CD14-positive monocyte (primary cell): Measurements from ENCODE around the gene POLH. TPM values are rescaled to one million over a fixed set of nuclear protein-coding genes. Genes with fewer than 3 reads are reported as not detected.

ENCODE experiments used
- DNase-seq, 3 donors: peaks; one replicate each; pipeline ENCODE4 v3.0.0-alpha.2; 2011 to 2022
- H2AFZ ChIP-seq: 2 replicates; pipeline ENCODE4 v1.6.0; 2012; ENCODE audit warnings: mild to moderate bottlenecking, low read depth, low read length, inconsistent platforms; ENCODE audit not compliant: insufficient read depth, poor library complexity, severe bottlenecking
- H3K27ac ChIP-seq, 2 donors: 1 replicate in 1 of 2; 2 replicates in 1 of 2; pipeline ENCODE4 v1.5.1; 2012 to 2013; ENCODE audit warnings: low read length in 2 of 2, control low read depth in 1 of 2, inconsistent platforms in 1 of 2, low read depth in 1 of 2, mild to moderate bottlenecking in 1 of 2
- H3K27me3 ChIP-seq, 2 donors: one replicate each; pipeline versions ENCODE4 v1.6.0 to v1.6.1; 2011 to 2013; ENCODE audit warnings: low read length in 2 of 2; ENCODE audit not compliant: control insufficient read depth in 2 of 2, insufficient read depth in 2 of 2
- H3K36me3 ChIP-seq, 2 donors: replicated peaks in 1 of 2; 1 replicate in 1 of 2; 2 replicates in 1 of 2; pipeline versions ENCODE4 v1.5.1 to v1.6.1; 2012 to 2013; ENCODE audit warnings: low read length in 2 of 2, control low read depth in 1 of 2, inconsistent platforms in 1 of 2, mild to moderate bottlenecking in 1 of 2; ENCODE audit not compliant: insufficient read depth in 2 of 2, control insufficient read depth in 1 of 2
- H3K4me1 ChIP-seq, 2 donors: 1 replicate in 1 of 2; 2 replicates in 1 of 2; pipeline versions ENCODE4 v1.5.1 to v1.6.1; 2012 to 2013; ENCODE audit warnings: low read length in 2 of 2, control low read depth in 1 of 2, inconsistent platforms in 1 of 2, mild to moderate bottlenecking in 1 of 2, moderate library complexity in 1 of 2; ENCODE audit not compliant: insufficient read depth in 2 of 2, control insufficient read depth in 1 of 2
- H3K4me2 ChIP-seq: replicated peaks from 2 replicates; pipeline ENCODE3; 2012; ENCODE audit warnings: low read length, moderate library complexity, mild to moderate bottlenecking; ENCODE audit not compliant: poor library complexity, severe bottlenecking; ENCODE audit errors: extremely low read depth
- H3K4me3 ChIP-seq, 3 experiments: fragments of 200-600 bp in 1 of 3; sonication (generic) in 1 of 3; replicated peaks in 1 of 3; 1 replicate in 2 of 3; 2 replicates in 1 of 3; pipeline ENCODE4 v1.5.1; 2011 to 2013; ENCODE audit warnings: low read length in 3 of 3, mild to moderate bottlenecking in 3 of 3, control low read depth in 2 of 3, low read depth in 2 of 3, inconsistent platforms in 1 of 3, moderate library complexity in 1 of 3
- H3K79me2 ChIP-seq: 2 replicates; pipeline ENCODE4 v1.6.0; 2012; ENCODE audit warnings: mild to moderate bottlenecking, control low read depth, inconsistent platforms, low read length, moderate library complexity; ENCODE audit not compliant: insufficient read depth
- H3K9ac ChIP-seq: 2 replicates; pipeline ENCODE4 v1.6.0; 2017; ENCODE audit warnings: low read length, mild to moderate bottlenecking; ENCODE audit not compliant: insufficient read depth, poor library complexity, severe bottlenecking
- H3K9me3 ChIP-seq, 2 donors: replicated peaks in 1 of 2; 1 replicate in 1 of 2; 2 replicates in 1 of 2; pipeline versions ENCODE4 v1.5.1 to v1.6.1; 2012 to 2013; ENCODE audit warnings: low read length in 2 of 2, control low read depth in 1 of 2; ENCODE audit not compliant: control insufficient read depth in 1 of 2, insufficient read depth in 1 of 2
- H4K20me1 ChIP-seq: 2 replicates; pipeline ENCODE4 v1.6.0; 2012; ENCODE audit warnings: mild to moderate bottlenecking, low read length, control low read depth, moderate library complexity; ENCODE audit not compliant: insufficient read depth
- H3K27ac Mint-ChIP-seq, 7 donors: one replicate each; pipeline ENCODE4 v1.8.0; 2020; ENCODE audit warnings: mild to moderate bottlenecking in 7 of 7, mixed read lengths in 7 of 7, moderate library complexity in 6 of 7, inconsistent platforms in 2 of 7
- H3K27me3 Mint-ChIP-seq, 3 donors: one replicate each; pipeline ENCODE4 v1.8.0; 2021 to 2022; ENCODE audit warnings: low read depth in 3 of 3, mild to moderate bottlenecking in 3 of 3, mixed read lengths in 3 of 3, moderate library complexity in 3 of 3, inconsistent platforms in 1 of 3
- H3K36me3 Mint-ChIP-seq, 2 donors: one replicate each; pipeline ENCODE4 v1.8.0; 2020; ENCODE audit warnings: mixed read lengths in 2 of 2, inconsistent platforms in 1 of 2, mild to moderate bottlenecking in 1 of 2
- H3K4me1 Mint-ChIP-seq: one replicate; pipeline ENCODE4 v1.8.0; 2020; ENCODE audit warnings: mild to moderate bottlenecking, mixed read lengths
- H3K4me3 Mint-ChIP-seq, 2 donors: one replicate each; pipeline ENCODE4 v1.8.0; 2020; ENCODE audit warnings: mild to moderate bottlenecking in 2 of 2, mixed read lengths in 2 of 2, moderate library complexity in 1 of 2
- H3K9me3 Mint-ChIP-seq, 7 donors: one replicate each; pipeline ENCODE4 v1.8.0; 2020 to 2022; ENCODE audit warnings: mixed read lengths in 7 of 7, mild to moderate bottlenecking in 6 of 7, moderate library complexity in 6 of 7, inconsistent platforms in 2 of 7
- WGBS: methylation state at CpG from one replicate; pipeline ENCODE4 v1.1.5; 2013; ENCODE audit warnings: missing lambda C conversion rate; ENCODE audit not compliant: insufficient coverage; 5-methylcytosine and 5-hydroxymethylcytosine counted together
- intact Hi-C, 2 donors: fragments of 100-400 bp; cut with micrococcal nuclease; formaldehyde crosslinking; loops; one replicate each; pipeline versions ENCODE4 v1.15.0 to v1.15.1; 2023
- polyA plus RNA-seq, 3 donors: library from polyadenylated mRNA; depleted of rRNA in 1 of 3; unstranded in 2 of 3; stranded (reverse) in 1 of 3; fragments of 300-500 nt in 2 of 3; fragments of >200 nt in 1 of 3; fragmentation: Illumina TruSeq in 2 of 3; gene quantifications; 1 replicate in 2 of 3; 2 replicates in 1 of 3; pipeline ENCODE4 v1.2.3, GENCODE V29; 2012 to 2021
- TF ChIP-seq, protein P1 (sequence below): fragments of 200-600 bp; IDR thresholded peaks from one replicate; pipeline ENCODE4 v1.8.0; 2022; ENCODE audit warnings: antibody characterized with exemption, mild to moderate bottlenecking

POLH gene
- polyA plus RNA-seq, 3 donors, result 2.0 to 2.6 (median 2.1) TPM

GRCh38 chr6:43613721-43614395, 37.9 kb downstream of the POLH start:
- peaks cover 24 to 51% of the 10 kb centered on the region in 2 donors for H3K36me3 Mint-ChIP-seq
- Histone ChIP-seq H3K4me2 (no peak overlapping the region), H3K27ac (no peak overlapping the region), H3K4me3 (no peak overlapping the region), H3K79me2 (no peaks in the 10 kb centered on the region), H3K36me3 (peaks cover 26 to 57% of the 10 kb centered on the region in 2 donors), H3K4me1 (peaks cover 3 to 4% of the 10 kb centered on the region in 2 donors), H4K20me1 (no peaks in the 10 kb centered on the region), H3K9me3 (no peaks in the 10 kb centered on the region), H3K27me3 (no peaks in the 10 kb centered on the region), H2AFZ (no peak overlapping the region), H3K9ac (no peak overlapping the region)
- no peaks in the 10 kb centered on the region for H3K9me3 Mint-ChIP-seq
- TF ChIP-seq, protein P1, sequence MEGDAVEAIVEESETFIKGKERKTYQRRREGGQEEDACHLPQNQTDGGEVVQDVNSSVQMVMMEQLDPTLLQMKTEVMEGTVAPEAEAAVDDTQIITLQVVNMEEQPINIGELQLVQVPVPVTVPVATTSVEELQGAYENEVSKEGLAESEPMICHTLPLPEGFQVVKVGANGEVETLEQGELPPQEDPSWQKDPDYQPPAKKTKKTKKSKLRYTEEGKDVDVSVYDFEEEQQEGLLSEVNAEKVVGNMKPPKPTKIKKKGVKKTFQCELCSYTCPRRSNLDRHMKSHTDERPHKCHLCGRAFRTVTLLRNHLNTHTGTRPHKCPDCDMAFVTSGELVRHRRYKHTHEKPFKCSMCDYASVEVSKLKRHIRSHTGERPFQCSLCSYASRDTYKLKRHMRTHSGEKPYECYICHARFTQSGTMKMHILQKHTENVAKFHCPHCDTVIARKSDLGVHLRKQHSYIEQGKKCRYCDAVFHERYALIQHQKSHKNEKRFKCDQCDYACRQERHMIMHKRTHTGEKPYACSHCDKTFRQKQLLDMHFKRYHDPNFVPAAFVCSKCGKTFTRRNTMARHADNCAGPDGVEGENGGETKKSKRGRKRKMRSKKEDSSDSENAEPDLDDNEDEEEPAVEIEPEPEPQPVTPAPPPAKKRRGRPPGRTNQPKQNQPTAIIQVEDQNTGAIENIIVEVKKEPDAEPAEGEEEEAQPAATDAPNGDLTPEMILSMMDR, result no peak
- DNase-seq, result no peak
- H3K4me1 Mint-ChIP-seq, result peaks cover 4% of the 10 kb centered on the region
- H3K27ac Mint-ChIP-seq, result peak overlapping the region in 1 of 7 donors; percentile 47
- no peaks in the 10 kb centered on the region for H3K27me3 Mint-ChIP-seq
- intact Hi-C loops, result no loop called here
- H3K4me3 Mint-ChIP-seq, result no peak overlapping the region
- WGBS, result 95% methylated on average over 5 of the region's 6 CpGs

DNA sequence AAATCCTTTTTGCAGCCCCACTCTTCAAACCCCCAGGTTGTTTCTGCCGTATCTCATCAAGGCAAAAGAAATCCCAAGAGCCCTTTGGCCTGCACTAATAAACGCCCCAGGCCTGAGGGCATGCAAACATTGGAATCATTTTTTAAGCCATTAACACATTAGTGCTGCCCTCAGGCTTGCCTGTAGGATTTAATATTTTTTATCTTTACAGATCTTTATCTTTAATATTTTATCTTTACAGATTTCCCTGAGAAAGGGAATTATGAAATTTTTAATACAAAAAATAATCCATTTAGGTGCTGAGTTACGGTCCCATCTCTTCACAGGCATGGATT, 38.4 kb downstream of the POLH start:
- no peak overlapping the region for H3K4me2 ChIP-seq
- H3K27me3 ChIP-seq, result no peaks in the 10 kb centered on the region
- Mint-ChIP-seq H3K27ac (no peak overlapping the region), H3K9me3 (no peaks in the 10 kb centered on the region), H3K4me1 (peaks cover under 1% of the 10 kb centered on the region), H3K4me3 (no peak overlapping the region), H3K27me3 (no peaks in the 10 kb centered on the region), H3K36me3 (peaks cover 24 to 57% of the 10 kb centered on the region in 2 donors)
- no peak overlapping the region for H3K4me3 ChIP-seq
- intact Hi-C loops, result no loop called here
- H3K4me1 ChIP-seq, result no peaks in the 10 kb centered on the region
- H2AFZ ChIP-seq, result no peak overlapping the region
- TF ChIP-seq, protein P1, result no peak
- no peak overlapping the region for H3K27ac ChIP-seq
- H3K36me3 ChIP-seq, result peaks cover 28 to 62% of the 10 kb centered on the region in 2 donors
- no peak overlapping the region for H3K9ac ChIP-seq
- H3K79me2 ChIP-seq, result no peaks in the 10 kb centered on the region
- 100% methylated on average over 1 of the region's 3 CpGs for WGBS
- H4K20me1 ChIP-seq, result no peaks in the 10 kb centered on the region
- no peak for DNase-seq
- no peaks in the 10 kb centered on the region for H3K9me3 ChIP-seq
